T-helper 1 cell treated with Interleukin-12 subunit alpha and Interleukin-12 subunit beta and Interleukin-4 antibody, amounts not matched to agents 30 μg/mL and 1 μg/mL, for 36 hours (primary cell): ENCODE measurements around the gene NRP1.

Source experiments
- H3K27ac Mint-ChIP-seq: one replicate; pipeline ENCODE4 v1.8.0; 2021; ENCODE audit warnings: mild to moderate bottlenecking, mixed read lengths
- H3K27me3 Mint-ChIP-seq: one replicate; pipeline ENCODE4 v1.8.0; 2021; ENCODE audit warnings: low read depth, mixed read lengths
- H3K36me3 Mint-ChIP-seq: one replicate; pipeline ENCODE4 v1.8.0; 2021; ENCODE audit warnings: low read depth, mixed read lengths
- H3K4me1 Mint-ChIP-seq: one replicate; pipeline ENCODE4 v1.8.0; 2021; ENCODE audit warnings: low read depth, mixed read lengths
- H3K4me3 Mint-ChIP-seq: one replicate; pipeline ENCODE4 v1.8.0; 2021; ENCODE audit warnings: mild to moderate bottlenecking, moderate library complexity, mixed read lengths
- H3K9me3 Mint-ChIP-seq: one replicate; pipeline ENCODE4 v1.8.0; 2021; ENCODE audit warnings: mixed read lengths

Gene NRP1

DNA sequence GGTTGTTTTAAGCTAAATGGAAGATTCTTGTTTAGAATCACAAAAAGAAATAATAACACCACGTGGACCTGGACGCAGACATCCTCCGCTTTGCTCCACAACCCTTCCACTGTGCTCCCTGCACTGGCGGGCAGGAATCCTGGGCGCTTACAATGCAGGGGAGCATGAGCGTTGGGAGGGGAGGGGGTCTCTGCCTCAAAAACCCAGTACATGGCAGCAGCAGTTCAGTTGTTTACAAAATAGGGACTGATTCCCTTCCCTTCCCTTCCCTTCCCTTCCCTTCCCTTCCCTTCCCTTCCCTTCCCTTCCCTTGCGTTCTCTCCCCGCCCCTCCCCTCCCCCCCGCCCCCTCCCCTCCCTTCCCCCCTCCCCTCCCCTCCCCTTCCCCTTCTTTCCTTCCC is 206.8 kb downstream of the NRP1 start:
- no peaks in the 10 kb centered on the region for H3K36me3 Mint-ChIP-seq
- H3K4me3 Mint-ChIP-seq: no peak overlapping the region
- peaks cover 44% of the 10 kb centered on the region for H3K4me1 Mint-ChIP-seq
- no peaks in the 10 kb centered on the region for H3K27me3 Mint-ChIP-seq
- H3K9me3 Mint-ChIP-seq: no peaks in the 10 kb centered on the region
- H3K27ac Mint-ChIP-seq: no peak overlapping the region
